MG63 (cell line): ENCODE measurements around the gene CLASP1. TPM values are rescaled to one million over a fixed set of nuclear protein-coding genes. Genes with fewer than 3 reads are reported as not detected.
"Not testable (repeated sequence)": the region's sequence is repeated elsewhere in the genome, so short reads cannot be mapped to it uniquely, and the experiment has no call there.

Experiments used
- DNase-seq: peaks from one replicate; pipeline ENCODE4 v3.0.0-alpha.2; 2020
- H3K27me3 ChIP-seq: fragments of 250-450 bp; sonication (Bioruptor Pico); 2 replicates; pipeline ENCODE4 v1.5.1; 2020; ENCODE audit warnings: mild to moderate bottlenecking, moderate library complexity
- H3K36me3 ChIP-seq: fragments of 250-450 bp; sonication (Bioruptor Pico); 2 replicates; pipeline ENCODE4 v1.5.1; 2020; ENCODE audit warnings: mild to moderate bottlenecking, moderate library complexity
- H3K4me3 ChIP-seq: fragments of 250-450 bp; sonication (Bioruptor Pico); 2 replicates; pipeline ENCODE4 v1.5.1; 2020; ENCODE audit warnings: mild to moderate bottlenecking, moderate library complexity
- H3K9me3 ChIP-seq: fragments of 250-450 bp; sonication (Bioruptor Pico); 2 replicates; pipeline ENCODE4 v1.5.1; 2020; ENCODE audit warnings: mild to moderate bottlenecking, moderate library complexity
- total RNA-seq: library from RNA; depleted of rRNA; stranded (reverse); fragments of >200 nt; shearing (Covaris generic); gene quantifications from 2 replicates; pipeline ENCODE4 v1.2.3, GENCODE V29; 2014; ENCODE audit warnings: low replicate concordance

The CLASP1 gene
- total RNA-seq, 1 experiment from 2014 or later, result 20.8 TPM

- no peak overlapping the region for H3K4me3 ChIP-seq
- H3K9me3 ChIP-seq, result no peaks in the 10 kb centered on the region
- DNase-seq, result no peak
- H3K36me3 ChIP-seq, result peaks cover 55% of the 10 kb centered on the region
- no peaks in the 10 kb centered on the region for H3K27me3 ChIP-seq
Measured at GRCh38 chr2:121468936-121469335, 180.3 kb downstream of the CLASP1 start.

- Histone ChIP-seq H3K27me3 (no peaks in the 10 kb centered on the region), H3K9me3 (no peaks in the 10 kb centered on the region), H3K36me3 (peaks cover 47% of the 10 kb centered on the region), H3K4me3 (no peak overlapping the region)
- DNase-seq, result no peak
Measured at GRCh38 chr2:121459291-121459690, 190.0 kb downstream of the CLASP1 start.

- peaks cover 44% of the 10 kb centered on the region for H3K36me3 ChIP-seq
Measured at GRCh38 chr2:121456325-121456724, 192.9 kb downstream of the CLASP1 start.

GRCh38 chr2:121455446-121455845 lies 193.8 kb downstream of the CLASP1 start:
- Histone ChIP-seq H3K27me3 (no peaks in the 10 kb centered on the region), H3K9me3 (no peaks in the 10 kb centered on the region), H3K36me3 (peaks cover 51% of the 10 kb centered on the region), H3K4me3 (no peak overlapping the region)
- no peak for DNase-seq

More at GRCh38 chr2:121456325-121456724, 192.9 kb downstream of the CLASP1 start:
- no peak for DNase-seq
- H3K27me3 ChIP-seq, result no peaks in the 10 kb centered on the region
- H3K4me3 ChIP-seq, result no peak overlapping the region
- no peaks in the 10 kb centered on the region for H3K9me3 ChIP-seq

GRCh38 chr2:121454549-121455090 lies 194.6 kb downstream of the CLASP1 start:
- H3K9me3 ChIP-seq, result no peaks in the 10 kb centered on the region
- no peaks in the 10 kb centered on the region for H3K27me3 ChIP-seq
- peaks cover 56% of the 10 kb centered on the region for H3K36me3 ChIP-seq
- no peak overlapping the region for H3K4me3 ChIP-seq
- no peak for DNase-seq

GRCh38 chr2:121451398-121451797 lies 197.9 kb downstream of the CLASP1 start:
- Histone ChIP-seq H3K36me3 (peaks cover 69% of the 10 kb centered on the region), H3K27me3 (no peaks in the 10 kb centered on the region), H3K4me3 (no peak overlapping the region), H3K9me3 (no peaks in the 10 kb centered on the region)
- no peak for DNase-seq

- DNase-seq, result no peak
- H3K36me3 ChIP-seq, result peaks cover 69% of the 10 kb centered on the region
- H3K9me3 ChIP-seq, result no peaks in the 10 kb centered on the region
- no peak overlapping the region for H3K4me3 ChIP-seq
- no peaks in the 10 kb centered on the region for H3K27me3 ChIP-seq
Measured at GRCh38 chr2:121450301-121450700, 199.0 kb downstream of the CLASP1 start.

GRCh38 chr2:121446647-121447241 lies 202.5 kb downstream of the CLASP1 start:
- Histone ChIP-seq H3K36me3 (peaks cover 55% of the 10 kb centered on the region), H3K4me3 (no peak overlapping the region), H3K9me3 (no peaks in the 10 kb centered on the region), H3K27me3 (no peaks in the 10 kb centered on the region)
- DNase-seq, result no peak

GRCh38 chr2:121442889-121443288 lies 206.4 kb downstream of the CLASP1 start:
- no peak overlapping the region for H3K4me3 ChIP-seq
- no peaks in the 10 kb centered on the region for H3K27me3 ChIP-seq
- H3K9me3 ChIP-seq, result no peaks in the 10 kb centered on the region
- no peak for DNase-seq
- peaks cover 42% of the 10 kb centered on the region for H3K36me3 ChIP-seq

GRCh38 chr2:121438290-121438689 lies 211.0 kb downstream of the CLASP1 start:
- DNase-seq, H3K4me3 ChIP-seq, H3K9me3 ChIP-seq, H3K27me3 ChIP-seq: not testable (repeated sequence)
- peaks cover 24% of the 10 kb centered on the region for H3K36me3 ChIP-seq

GRCh38 chr2:121436918-121437317 lies 212.3 kb downstream of the CLASP1 start:
- no peak overlapping the region for H3K4me3 ChIP-seq
- peaks cover 24% of the 10 kb centered on the region for H3K36me3 ChIP-seq
- H3K9me3 ChIP-seq, result no peaks in the 10 kb centered on the region
- H3K27me3 ChIP-seq, result no peaks in the 10 kb centered on the region
- DNase-seq, result no peak

GRCh38 chr2:121435790-121436189 lies 213.5 kb downstream of the CLASP1 start:
- H3K4me3 ChIP-seq, result no peak overlapping the region
- H3K36me3 ChIP-seq, result peaks cover 18% of the 10 kb centered on the region
- DNase-seq, result no peak
- H3K9me3 ChIP-seq, result no peaks in the 10 kb centered on the region
- no peaks in the 10 kb centered on the region for H3K27me3 ChIP-seq

GRCh38 chr2:121431214-121431613 lies 218.0 kb downstream of the CLASP1 start:
- no peaks in the 10 kb centered on the region for H3K9me3 ChIP-seq
- H3K4me3 ChIP-seq, result no peak overlapping the region
- no peak for DNase-seq
- H3K27me3 ChIP-seq, result no peaks in the 10 kb centered on the region
- peaks cover 22% of the 10 kb centered on the region for H3K36me3 ChIP-seq

GRCh38 chr2:121429927-121430520 lies 219.2 kb downstream of the CLASP1 start:
- no peak overlapping the region for H3K4me3 ChIP-seq
- DNase-seq, result no peak
- no peaks in the 10 kb centered on the region for H3K27me3 ChIP-seq
- peaks cover 23% of the 10 kb centered on the region for H3K36me3 ChIP-seq
- H3K9me3 ChIP-seq, result no peaks in the 10 kb centered on the region

GRCh38 chr2:121429119-121429903 lies 220.0 kb downstream of the CLASP1 start:
- H3K4me3 ChIP-seq, result no peak overlapping the region
- no peak for DNase-seq
- H3K27me3 ChIP-seq, result no peaks in the 10 kb centered on the region
- peaks cover 23% of the 10 kb centered on the region for H3K36me3 ChIP-seq
- H3K9me3 ChIP-seq, result no peaks in the 10 kb centered on the region

GRCh38 chr2:121427187-121427689 lies 222.0 kb downstream of the CLASP1 start:
- Histone ChIP-seq H3K9me3 (no peaks in the 10 kb centered on the region), H3K36me3 (peaks cover 33% of the 10 kb centered on the region), H3K4me3 (no peak overlapping the region), H3K27me3 (no peaks in the 10 kb centered on the region)
- no peak for DNase-seq

- Histone ChIP-seq H3K4me3 (no peak overlapping the region), H3K27me3 (no peaks in the 10 kb centered on the region), H3K36me3 (peaks cover 49% of the 10 kb centered on the region), H3K9me3 (no peaks in the 10 kb centered on the region)
- no peak for DNase-seq
Measured at GRCh38 chr2:121420486-121420885, 228.8 kb downstream of the CLASP1 start.
